ENCODE data around the gene PUDP.

PUDP gene

DNA sequence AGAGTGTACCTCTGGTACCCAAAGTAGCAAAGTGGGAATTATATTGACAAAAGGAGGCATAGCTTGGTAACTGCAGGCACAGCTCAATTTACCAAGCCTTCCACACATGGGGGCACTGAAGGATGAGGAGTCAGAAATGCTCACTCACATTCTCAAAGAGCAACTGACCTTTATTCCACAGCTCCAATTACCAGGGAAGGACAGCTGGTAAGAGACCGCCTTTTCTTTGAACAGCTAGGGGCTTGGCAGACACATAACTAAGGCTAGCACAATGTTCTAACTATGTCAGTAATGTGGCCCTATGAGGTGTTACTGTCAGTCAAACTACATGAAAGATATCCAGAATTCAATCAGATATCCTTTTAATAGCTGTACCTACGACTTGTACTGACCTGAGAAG is 20.9 kb downstream of the PUDP start:
- Histone ChIP-seq H3K36me3 (ENCODE audit: control insufficient read depth, insufficient read depth, low read length) (no peaks in the 10 kb centered on the region), H3K27me3 (replicated peaks; ENCODE audit: control insufficient read depth, insufficient read depth, low read length) (no peaks in the 10 kb centered on the region), H3K4me3 (replicated peaks; ENCODE audit: low read depth, low read length) (no peak overlapping the region)
- DNase-seq (ENCODE audit: extremely low read depth, insufficient read length) = no peak
- TF ChIP-seq, protein P1, sequence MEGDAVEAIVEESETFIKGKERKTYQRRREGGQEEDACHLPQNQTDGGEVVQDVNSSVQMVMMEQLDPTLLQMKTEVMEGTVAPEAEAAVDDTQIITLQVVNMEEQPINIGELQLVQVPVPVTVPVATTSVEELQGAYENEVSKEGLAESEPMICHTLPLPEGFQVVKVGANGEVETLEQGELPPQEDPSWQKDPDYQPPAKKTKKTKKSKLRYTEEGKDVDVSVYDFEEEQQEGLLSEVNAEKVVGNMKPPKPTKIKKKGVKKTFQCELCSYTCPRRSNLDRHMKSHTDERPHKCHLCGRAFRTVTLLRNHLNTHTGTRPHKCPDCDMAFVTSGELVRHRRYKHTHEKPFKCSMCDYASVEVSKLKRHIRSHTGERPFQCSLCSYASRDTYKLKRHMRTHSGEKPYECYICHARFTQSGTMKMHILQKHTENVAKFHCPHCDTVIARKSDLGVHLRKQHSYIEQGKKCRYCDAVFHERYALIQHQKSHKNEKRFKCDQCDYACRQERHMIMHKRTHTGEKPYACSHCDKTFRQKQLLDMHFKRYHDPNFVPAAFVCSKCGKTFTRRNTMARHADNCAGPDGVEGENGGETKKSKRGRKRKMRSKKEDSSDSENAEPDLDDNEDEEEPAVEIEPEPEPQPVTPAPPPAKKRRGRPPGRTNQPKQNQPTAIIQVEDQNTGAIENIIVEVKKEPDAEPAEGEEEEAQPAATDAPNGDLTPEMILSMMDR (IDR thresholded peaks at IDR 0.05; ENCODE audit: insufficient read depth, low read length, poor library complexity, severe bottlenecking) = no peak

DNA sequence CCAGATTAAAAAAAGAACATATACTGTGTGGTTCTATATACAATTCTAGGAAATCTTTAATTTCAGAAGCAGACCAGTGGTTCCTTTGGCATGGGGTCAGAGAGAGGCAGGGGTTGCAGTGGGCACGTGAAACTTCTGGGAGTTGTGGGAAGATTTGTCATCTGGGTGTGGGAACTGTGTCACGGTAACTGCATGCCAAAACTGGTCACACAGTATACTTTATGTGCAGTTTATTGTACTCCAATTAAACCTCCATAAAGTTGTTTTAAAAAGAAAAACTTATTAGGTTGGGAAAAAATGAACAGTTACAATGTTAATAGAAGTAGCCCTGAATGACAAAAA is 27.1 kb downstream of the PUDP start:
- Histone ChIP-seq H3K36me3 (ENCODE audit: control insufficient read depth, insufficient read depth, low read length) (no peaks in the 10 kb centered on the region; the same call in 1 of the 2 replicates), H3K4me3 (replicated peaks; ENCODE audit: low read depth, low read length) (no peak overlapping the region), H3K27me3 (replicated peaks; ENCODE audit: control insufficient read depth, insufficient read depth, low read length) (no peaks in the 10 kb centered on the region)
- DNase-seq (ENCODE audit: extremely low read depth, insufficient read length) = no peak
- TF ChIP-seq, protein P1 (IDR thresholded peaks at IDR 0.05; ENCODE audit: insufficient read depth, low read length, poor library complexity, severe bottlenecking) = no peak

DNA sequence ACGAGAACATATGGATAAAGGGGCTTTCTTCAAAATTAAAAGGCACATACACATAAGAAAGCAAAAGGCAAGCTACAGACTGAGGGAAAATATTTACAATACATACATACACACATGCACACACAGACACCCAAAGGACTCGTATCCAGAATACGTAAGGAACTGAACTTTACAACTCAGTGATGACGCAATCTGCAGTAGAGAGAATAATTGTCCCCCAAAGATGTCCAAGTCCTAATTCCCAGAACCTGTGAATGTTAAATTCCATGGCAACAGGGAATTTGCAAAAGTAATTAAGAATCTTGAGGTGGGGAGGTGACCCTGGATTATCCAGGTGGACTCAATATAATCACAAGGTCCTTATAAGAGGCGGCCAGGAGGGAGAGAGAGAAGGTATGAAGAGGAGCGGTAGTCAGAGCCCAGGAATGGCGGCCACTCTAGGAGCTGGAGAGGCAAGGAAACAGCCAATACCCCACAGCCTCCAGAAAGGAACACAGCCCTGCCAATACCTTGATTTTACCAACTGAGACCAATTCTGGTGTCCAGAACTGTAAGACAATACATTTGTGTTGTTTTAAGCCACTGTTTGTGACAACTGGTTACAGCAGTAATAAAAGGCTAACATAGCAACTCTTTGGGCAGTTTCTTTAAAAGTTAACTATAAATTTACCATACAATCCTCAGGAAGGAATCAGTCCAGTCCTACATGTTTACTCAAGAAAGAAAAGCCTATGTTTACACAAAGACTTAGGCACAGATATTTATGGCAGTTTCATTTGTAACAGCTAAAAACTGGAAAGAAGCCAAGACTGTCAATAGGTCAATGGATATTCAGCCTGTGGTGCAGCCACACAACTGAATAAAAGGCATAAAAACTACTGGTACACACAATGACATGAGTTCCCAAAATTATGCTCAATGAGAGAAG is 27.7 kb downstream of the PUDP start:
- no peak for DNase-seq (ENCODE audit: extremely low read depth, insufficient read length)

DNA sequence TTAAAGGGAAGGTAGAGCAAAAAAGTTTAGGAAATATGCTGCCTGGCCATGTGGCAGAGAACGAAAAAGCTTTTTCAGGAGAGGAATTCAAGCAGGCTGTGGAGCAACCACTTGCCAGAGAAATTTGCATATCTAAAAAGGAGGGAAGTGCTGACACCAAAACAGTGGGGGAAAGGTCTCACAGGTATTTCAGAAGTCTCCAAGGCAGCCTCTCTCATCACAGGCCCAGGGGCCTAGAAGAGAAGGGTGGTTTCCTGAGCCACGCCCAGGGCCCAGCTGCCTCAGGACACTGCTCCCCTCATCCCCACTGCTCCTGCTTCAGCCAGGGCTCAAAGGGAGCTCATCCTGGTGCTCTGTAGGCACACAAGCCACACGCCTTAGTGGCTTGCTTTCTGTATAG is 30.4 kb downstream of the PUDP start:
- Histone ChIP-seq H3K36me3 (ENCODE audit: control insufficient read depth, insufficient read depth, low read length) (no peaks in the 10 kb centered on the region; the same call in none of the 2 replicates), H3K27me3 (replicated peaks; ENCODE audit: control insufficient read depth, insufficient read depth, low read length) (no peaks in the 10 kb centered on the region), H3K4me3 (replicated peaks; ENCODE audit: low read depth, low read length) (no peak overlapping the region)
- TF ChIP-seq, protein P1 (IDR thresholded peaks at IDR 0.05; ENCODE audit: insufficient read depth, low read length, poor library complexity, severe bottlenecking) = no peak
- peak; percentile 49 for DNase-seq (ENCODE audit: extremely low read depth, insufficient read length)

More for the DNA sequence above, 27.7 kb downstream of the PUDP start:
- TF ChIP-seq, protein P1 (IDR thresholded peaks at IDR 0.05; ENCODE audit: insufficient read depth, low read length, poor library complexity, severe bottlenecking) = no peak
- Histone ChIP-seq H3K4me3 (replicated peaks; ENCODE audit: low read depth, low read length) (no peak overlapping the region), H3K36me3 (ENCODE audit: control insufficient read depth, insufficient read depth, low read length) (no peaks in the 10 kb centered on the region; the same call in 1 of the 2 replicates), H3K27me3 (replicated peaks; ENCODE audit: control insufficient read depth, insufficient read depth, low read length) (no peaks in the 10 kb centered on the region)

DNA sequence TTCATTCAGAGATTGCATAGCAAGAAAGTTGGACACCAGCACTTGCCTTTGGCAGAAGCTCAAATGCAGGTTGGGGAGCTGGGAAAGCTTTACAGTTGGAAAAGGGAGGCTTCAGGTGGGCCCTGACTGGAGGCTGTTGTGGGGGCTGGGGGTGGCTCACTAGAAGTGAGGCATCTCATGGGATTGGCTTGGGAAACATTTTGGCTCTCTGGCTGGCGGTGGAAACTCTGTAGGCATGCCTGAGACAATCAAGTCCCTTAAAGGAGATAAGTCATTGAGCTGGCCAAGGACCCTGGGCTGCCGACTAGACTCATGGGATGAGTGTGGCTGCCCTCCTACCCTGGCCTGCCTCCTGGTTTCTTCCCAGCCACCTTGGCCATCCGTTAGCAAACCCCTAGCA is 31.9 kb downstream of the PUDP start:
- TF ChIP-seq, protein P1 (IDR thresholded peaks at IDR 0.05; ENCODE audit: insufficient read depth, low read length, poor library complexity, severe bottlenecking) = no peak
- DNase-seq (ENCODE audit: extremely low read depth, insufficient read length) = no peak
- Histone ChIP-seq H3K4me3 (replicated peaks; ENCODE audit: low read depth, low read length) (no peak overlapping the region), H3K27me3 (replicated peaks; ENCODE audit: control insufficient read depth, insufficient read depth, low read length) (no peaks in the 10 kb centered on the region), H3K36me3 (ENCODE audit: control insufficient read depth, insufficient read depth, low read length) (no peaks in the 10 kb centered on the region; the same call in 1 of the 2 replicates)

All from GM06990 (cell line).